CD14-positive monocyte (primary cell): ENCODE data around the gene RNF169. TPM values are rescaled to one million over a fixed set of nuclear protein-coding genes. Genes with fewer than 3 reads are reported as not detected.

ENCODE experiments used
- DNase-seq, 3 donors: peaks; one replicate each; pipeline ENCODE4 v3.0.0-alpha.2; 2011 to 2022
- H2AFZ ChIP-seq: 2 replicates; pipeline ENCODE4 v1.6.0; 2012; ENCODE audit warnings: mild to moderate bottlenecking, low read depth, low read length, inconsistent platforms; ENCODE audit not compliant: insufficient read depth, poor library complexity, severe bottlenecking
- H3K27ac ChIP-seq, 2 donors: 1 replicate in 1 of 2; 2 replicates in 1 of 2; pipeline ENCODE4 v1.5.1; 2012 to 2013; ENCODE audit warnings: low read length in 2 of 2, control low read depth in 1 of 2, inconsistent platforms in 1 of 2, low read depth in 1 of 2, mild to moderate bottlenecking in 1 of 2
- H3K27me3 ChIP-seq, 2 donors: one replicate each; pipeline versions ENCODE4 v1.6.0 to v1.6.1; 2011 to 2013; ENCODE audit warnings: low read length in 2 of 2; ENCODE audit not compliant: control insufficient read depth in 2 of 2, insufficient read depth in 2 of 2
- H3K36me3 ChIP-seq, 2 donors: replicated peaks in 1 of 2; 1 replicate in 1 of 2; 2 replicates in 1 of 2; pipeline versions ENCODE4 v1.5.1 to v1.6.1; 2012 to 2013; ENCODE audit warnings: low read length in 2 of 2, control low read depth in 1 of 2, inconsistent platforms in 1 of 2, mild to moderate bottlenecking in 1 of 2; ENCODE audit not compliant: insufficient read depth in 2 of 2, control insufficient read depth in 1 of 2
- H3K4me1 ChIP-seq, 2 donors: 1 replicate in 1 of 2; 2 replicates in 1 of 2; pipeline versions ENCODE4 v1.5.1 to v1.6.1; 2012 to 2013; ENCODE audit warnings: low read length in 2 of 2, control low read depth in 1 of 2, inconsistent platforms in 1 of 2, mild to moderate bottlenecking in 1 of 2, moderate library complexity in 1 of 2; ENCODE audit not compliant: insufficient read depth in 2 of 2, control insufficient read depth in 1 of 2
- H3K4me2 ChIP-seq: replicated peaks from 2 replicates; pipeline ENCODE3; 2012; ENCODE audit warnings: low read length, moderate library complexity, mild to moderate bottlenecking; ENCODE audit not compliant: poor library complexity, severe bottlenecking; ENCODE audit errors: extremely low read depth
- H3K4me3 ChIP-seq, 3 experiments: fragments of 200-600 bp in 1 of 3; sonication (generic) in 1 of 3; replicated peaks in 1 of 3; 1 replicate in 2 of 3; 2 replicates in 1 of 3; pipeline ENCODE4 v1.5.1; 2011 to 2013; ENCODE audit warnings: low read length in 3 of 3, mild to moderate bottlenecking in 3 of 3, control low read depth in 2 of 3, low read depth in 2 of 3, inconsistent platforms in 1 of 3, moderate library complexity in 1 of 3
- H3K79me2 ChIP-seq: 2 replicates; pipeline ENCODE4 v1.6.0; 2012; ENCODE audit warnings: mild to moderate bottlenecking, control low read depth, inconsistent platforms, low read length, moderate library complexity; ENCODE audit not compliant: insufficient read depth
- H3K9ac ChIP-seq: 2 replicates; pipeline ENCODE4 v1.6.0; 2017; ENCODE audit warnings: low read length, mild to moderate bottlenecking; ENCODE audit not compliant: insufficient read depth, poor library complexity, severe bottlenecking
- H3K9me3 ChIP-seq, 2 donors: replicated peaks in 1 of 2; 1 replicate in 1 of 2; 2 replicates in 1 of 2; pipeline versions ENCODE4 v1.5.1 to v1.6.1; 2012 to 2013; ENCODE audit warnings: low read length in 2 of 2, control low read depth in 1 of 2; ENCODE audit not compliant: control insufficient read depth in 1 of 2, insufficient read depth in 1 of 2
- H4K20me1 ChIP-seq: 2 replicates; pipeline ENCODE4 v1.6.0; 2012; ENCODE audit warnings: mild to moderate bottlenecking, low read length, control low read depth, moderate library complexity; ENCODE audit not compliant: insufficient read depth
- H3K27ac Mint-ChIP-seq, 7 donors: one replicate each; pipeline ENCODE4 v1.8.0; 2020; ENCODE audit warnings: mild to moderate bottlenecking in 7 of 7, mixed read lengths in 7 of 7, moderate library complexity in 6 of 7, inconsistent platforms in 2 of 7
- H3K27me3 Mint-ChIP-seq, 3 donors: one replicate each; pipeline ENCODE4 v1.8.0; 2021 to 2022; ENCODE audit warnings: low read depth in 3 of 3, mild to moderate bottlenecking in 3 of 3, mixed read lengths in 3 of 3, moderate library complexity in 3 of 3, inconsistent platforms in 1 of 3
- H3K36me3 Mint-ChIP-seq, 2 donors: one replicate each; pipeline ENCODE4 v1.8.0; 2020; ENCODE audit warnings: mixed read lengths in 2 of 2, inconsistent platforms in 1 of 2, mild to moderate bottlenecking in 1 of 2
- H3K4me1 Mint-ChIP-seq: one replicate; pipeline ENCODE4 v1.8.0; 2020; ENCODE audit warnings: mild to moderate bottlenecking, mixed read lengths
- H3K4me3 Mint-ChIP-seq, 2 donors: one replicate each; pipeline ENCODE4 v1.8.0; 2020; ENCODE audit warnings: mild to moderate bottlenecking in 2 of 2, mixed read lengths in 2 of 2, moderate library complexity in 1 of 2
- H3K9me3 Mint-ChIP-seq, 7 donors: one replicate each; pipeline ENCODE4 v1.8.0; 2020 to 2022; ENCODE audit warnings: mixed read lengths in 7 of 7, mild to moderate bottlenecking in 6 of 7, moderate library complexity in 6 of 7, inconsistent platforms in 2 of 7
- CTCF ChIP-seq: fragments of 200-600 bp; IDR thresholded peaks from one replicate; pipeline ENCODE4 v1.8.0; 2022; ENCODE audit warnings: antibody characterized with exemption, mild to moderate bottlenecking
- WGBS: methylation state at CpG from one replicate; pipeline ENCODE4 v1.1.5; 2013; ENCODE audit warnings: missing lambda C conversion rate; ENCODE audit not compliant: insufficient coverage; 5-methylcytosine and 5-hydroxymethylcytosine counted together
- intact Hi-C, 2 donors: fragments of 100-400 bp; cut with micrococcal nuclease; formaldehyde crosslinking; loops; one replicate each; pipeline versions ENCODE4 v1.15.0 to v1.15.1; 2023
- polyA plus RNA-seq, 3 donors: library from polyadenylated mRNA; depleted of rRNA in 1 of 3; unstranded in 2 of 3; stranded (reverse) in 1 of 3; fragments of 300-500 nt in 2 of 3; fragments of >200 nt in 1 of 3; fragmentation: Illumina TruSeq in 2 of 3; gene quantifications; 1 replicate in 2 of 3; 2 replicates in 1 of 3; pipeline ENCODE4 v1.2.3, GENCODE V29; 2012 to 2021

The RNF169 gene
- polyA plus RNA-seq, 3 donors, result 1.4 to 16.2 (median 2.0) TPM

- Mint-ChIP-seq H3K27ac (peak overlapping the region in 2 of 7 donors; percentile 13 to 22), H3K4me1 (peaks cover 27% of the 10 kb centered on the region)
Observed at GRCh38 chr11:74777038-74777437, 28.4 kb downstream of the RNF169 start.

GRCh38 chr11:74777877-74778276 is 29.2 kb downstream of the RNF169 start:
- Mint-ChIP-seq H3K9me3 (no peaks in the 10 kb centered on the region), H3K4me3 (no peak overlapping the region), H3K36me3 (peaks cover 13 to 14% of the 10 kb centered on the region in 2 donors), H3K4me1 (peaks cover 30% of the 10 kb centered on the region), H3K27me3 (no peaks in the 10 kb centered on the region), H3K27ac (no peak overlapping the region)
- Histone ChIP-seq H3K27me3 (no peaks in the 10 kb centered on the region), H3K9me3 (no peaks in the 10 kb centered on the region), H3K4me2 (no peak overlapping the region), H2AFZ (no peak overlapping the region), H3K4me1 (peaks cover 29 to 49% of the 10 kb centered on the region in 2 donors), H3K9ac (no peak overlapping the region), H3K27ac (no peak overlapping the region), H3K36me3 (no peaks in the 10 kb centered on the region), H3K4me3 (no peak overlapping the region), H4K20me1 (peaks cover 98% of the 10 kb centered on the region), H3K79me2 (peaks cover 93% of the 10 kb centered on the region)
- no peak for TF ChIP-seq CTCF
- no peak for DNase-seq
- intact Hi-C loops, result no loop called here
- WGBS, result 100% methylated on average over 1 of the region's 4 CpGs

More at GRCh38 chr11:74777038-74777437, 28.4 kb downstream of the RNF169 start:
- H3K4me3 Mint-ChIP-seq, result no peak overlapping the region
- H3K4me2 ChIP-seq, result no peak overlapping the region
- no peaks in the 10 kb centered on the region for H3K9me3 ChIP-seq
- peaks cover 100% of the 10 kb centered on the region for H4K20me1 ChIP-seq
- intact Hi-C loops, result no loop called here
- H3K4me1 ChIP-seq, result peaks cover 21 to 40% of the 10 kb centered on the region in 2 donors
- no peak overlapping the region for H2AFZ ChIP-seq
- H3K4me3 ChIP-seq, result no peak overlapping the region
- H3K9me3 Mint-ChIP-seq, result no peaks in the 10 kb centered on the region
- peaks cover 13 to 14% of the 10 kb centered on the region in 2 donors for H3K36me3 Mint-ChIP-seq
- H3K36me3 ChIP-seq, result no peaks in the 10 kb centered on the region
- H3K79me2 ChIP-seq, result peaks cover 98% of the 10 kb centered on the region
- DNase-seq, result no peak
- H3K27me3 ChIP-seq, result no peaks in the 10 kb centered on the region
- no peak overlapping the region for H3K9ac ChIP-seq
- no peaks in the 10 kb centered on the region for H3K27me3 Mint-ChIP-seq
- no peak for TF ChIP-seq CTCF
- H3K27ac ChIP-seq, result no peak overlapping the region
